HEK293 (cell line): ENCODE data around the gene SLC35C1.

Experiments
- HOXA7 ChIP-seq: sonication (generic); formaldehyde crosslinking; IDR thresholded peaks from 2 replicates; pipeline ENCODE4 v1.8.1; 2022; ENCODE audit warnings: missing genetic modification reagents, borderline replicate concordance
- ZBTB1 ChIP-seq: fragments of 450-650 bp; formaldehyde crosslinking; IDR thresholded peaks from 2 replicates; pipeline ENCODE4 v1.5.1; 2016; ENCODE audit warnings: missing biosample characterization, missing genetic modification characterization
- ZNF23 ChIP-seq: fragments of 450-650 bp; formaldehyde crosslinking; IDR thresholded peaks from 2 replicates; pipeline ENCODE4 v1.5.1; 2016; ENCODE audit warnings: missing biosample characterization, missing genetic modification characterization, borderline replicate concordance
- ZNF24 ChIP-seq: fragments of 450-650 bp; formaldehyde crosslinking; IDR thresholded peaks from 2 replicates; pipeline ENCODE4 v1.5.1; 2016; ENCODE audit warnings: missing biosample characterization, missing genetic modification characterization
- ZNF555 ChIP-seq: fragments of 450-650 bp; formaldehyde crosslinking; conservative IDR thresholded peaks from 2 replicates; pipeline ENCODE4 v1.5.1; 2017; ENCODE audit warnings: missing biosample characterization, mild to moderate bottlenecking, missing genetic modification characterization, inconsistent platforms
- ZSCAN16 ChIP-seq: fragments of 450-650 bp; formaldehyde crosslinking; IDR thresholded peaks from 2 replicates; pipeline ENCODE4 v1.5.1; 2016; ENCODE audit warnings: missing biosample characterization, missing genetic modification characterization
- TF ChIP-seq, protein P1 (sequence below): fragments of 450-650 bp; formaldehyde crosslinking; IDR thresholded peaks from 2 replicates; pipeline ENCODE4 v1.5.1; 2016; ENCODE audit warnings: missing biosample characterization, missing genetic modification characterization
- TF ChIP-seq, protein P2 (sequence below): fragments of 450-650 bp; formaldehyde crosslinking; IDR thresholded peaks from 2 replicates; pipeline ENCODE4 v1.5.1; 2016; ENCODE audit warnings: missing biosample characterization, missing genetic modification characterization, low read depth

DNA sequence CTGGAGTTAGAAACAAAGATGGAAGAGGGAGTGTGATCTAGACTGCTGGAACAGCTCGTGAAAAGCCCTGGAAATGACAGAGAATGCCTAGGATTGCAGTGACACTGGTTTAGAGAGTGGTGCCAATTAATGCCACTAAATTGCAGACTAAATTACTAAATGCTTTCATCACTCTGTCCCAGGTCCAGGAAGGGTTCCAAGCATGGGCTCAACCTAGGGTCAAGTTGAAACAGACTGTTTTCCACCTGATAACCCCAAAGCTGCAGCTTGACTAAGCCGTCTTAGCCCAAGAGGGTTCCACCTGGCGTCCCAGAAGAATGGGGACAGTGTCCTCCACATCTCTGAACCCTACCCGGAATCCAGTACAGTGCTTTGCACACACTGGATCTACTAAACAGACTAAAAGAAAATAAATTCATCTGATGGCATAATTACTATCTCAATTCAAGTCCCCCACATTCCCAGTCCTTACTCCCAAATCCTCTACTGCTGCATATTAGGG lies 41.3 kb downstream of the SLC35C1 start:
- TF ChIP-seq, protein P1, sequence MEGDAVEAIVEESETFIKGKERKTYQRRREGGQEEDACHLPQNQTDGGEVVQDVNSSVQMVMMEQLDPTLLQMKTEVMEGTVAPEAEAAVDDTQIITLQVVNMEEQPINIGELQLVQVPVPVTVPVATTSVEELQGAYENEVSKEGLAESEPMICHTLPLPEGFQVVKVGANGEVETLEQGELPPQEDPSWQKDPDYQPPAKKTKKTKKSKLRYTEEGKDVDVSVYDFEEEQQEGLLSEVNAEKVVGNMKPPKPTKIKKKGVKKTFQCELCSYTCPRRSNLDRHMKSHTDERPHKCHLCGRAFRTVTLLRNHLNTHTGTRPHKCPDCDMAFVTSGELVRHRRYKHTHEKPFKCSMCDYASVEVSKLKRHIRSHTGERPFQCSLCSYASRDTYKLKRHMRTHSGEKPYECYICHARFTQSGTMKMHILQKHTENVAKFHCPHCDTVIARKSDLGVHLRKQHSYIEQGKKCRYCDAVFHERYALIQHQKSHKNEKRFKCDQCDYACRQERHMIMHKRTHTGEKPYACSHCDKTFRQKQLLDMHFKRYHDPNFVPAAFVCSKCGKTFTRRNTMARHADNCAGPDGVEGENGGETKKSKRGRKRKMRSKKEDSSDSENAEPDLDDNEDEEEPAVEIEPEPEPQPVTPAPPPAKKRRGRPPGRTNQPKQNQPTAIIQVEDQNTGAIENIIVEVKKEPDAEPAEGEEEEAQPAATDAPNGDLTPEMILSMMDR = no peak
- TF ChIP-seq HOXA7 (CRISPR knock-in tag) = no peak
- no peak for TF ChIP-seq ZBTB1
- no peak for TF ChIP-seq ZNF23
- TF ChIP-seq ZNF24 (tag by site-specific recombination) = no peak
- no peak for TF ChIP-seq ZNF555 (tag by site-specific recombination)
- TF ChIP-seq ZSCAN16 (tag by site-specific recombination) = no peak
- TF ChIP-seq, protein P2, sequence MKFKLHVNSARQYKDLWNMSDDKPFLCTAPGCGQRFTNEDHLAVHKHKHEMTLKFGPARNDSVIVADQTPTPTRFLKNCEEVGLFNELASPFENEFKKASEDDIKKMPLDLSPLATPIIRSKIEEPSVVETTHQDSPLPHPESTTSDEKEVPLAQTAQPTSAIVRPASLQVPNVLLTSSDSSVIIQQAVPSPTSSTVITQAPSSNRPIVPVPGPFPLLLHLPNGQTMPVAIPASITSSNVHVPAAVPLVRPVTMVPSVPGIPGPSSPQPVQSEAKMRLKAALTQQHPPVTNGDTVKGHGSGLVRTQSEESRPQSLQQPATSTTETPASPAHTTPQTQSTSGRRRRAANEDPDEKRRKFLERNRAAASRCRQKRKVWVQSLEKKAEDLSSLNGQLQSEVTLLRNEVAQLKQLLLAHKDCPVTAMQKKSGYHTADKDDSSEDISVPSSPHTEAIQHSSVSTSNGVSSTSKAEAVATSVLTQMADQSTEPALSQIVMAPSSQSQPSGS (tag by site-specific recombination) = no peak
